ENCODE results near the gene PTTG2.
A peak's percentile ranks its signal among the peaks of the same experiment; 100 is the strongest.
"Not testable (repeated sequence)": the region's sequence is repeated elsewhere in the genome, so short reads cannot be mapped to it uniquely, and the experiment has no call there.

Gene PTTG2

DNA sequence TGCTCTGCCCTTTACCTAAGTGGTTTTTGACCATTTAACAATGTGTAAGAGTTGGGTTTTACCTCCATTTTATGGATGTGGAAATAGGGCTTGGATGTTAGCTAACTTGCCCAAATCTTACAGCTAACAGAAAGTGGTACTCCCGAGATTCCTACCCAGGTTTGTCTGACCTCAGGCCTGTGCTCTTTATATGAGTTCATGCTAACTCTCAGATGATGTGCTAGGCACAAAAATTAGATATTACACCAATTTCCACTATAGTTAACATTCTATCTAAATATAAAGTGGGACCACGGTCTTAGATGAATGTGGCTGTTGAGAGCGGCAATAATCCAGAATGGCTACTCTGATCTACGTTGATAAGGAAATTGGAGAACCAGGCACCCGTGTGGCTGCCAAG, at the start of gene PTTG2:
Gene PTTG2, plus strand, starts transcription at position 301 of the 400 bp plus-strand sequence. Its CDS starts 37 bp downstream, at position 338.
- no peak for DNase-seq

DNA sequence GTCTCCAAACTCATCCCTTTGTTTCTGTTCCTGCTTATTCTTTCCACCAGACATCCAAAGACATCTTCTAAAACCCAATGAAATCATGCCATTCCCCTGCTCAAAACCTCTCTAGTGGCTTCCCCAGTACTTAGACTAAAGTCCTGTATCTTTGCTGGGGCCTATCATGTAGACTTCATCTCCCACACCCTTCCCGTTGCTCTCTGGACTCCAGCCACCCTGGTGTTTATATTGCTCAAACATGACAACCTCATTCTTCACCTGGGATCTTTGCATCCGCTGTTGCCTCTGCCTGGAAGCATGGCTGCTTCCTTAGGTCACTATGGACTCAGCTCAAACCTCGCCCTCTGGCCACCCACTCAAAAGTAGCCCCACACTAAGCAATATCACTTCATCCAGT, 45.7 kb upstream of the PTTG2 start:
- no peak for DNase-seq

- DNase-seq, result peak; percentile 82
Observed at GRCh38 chr4:37917388-37917787, 42.8 kb upstream of the PTTG2 start.

- no peak for DNase-seq
Observed at GRCh38 chr4:37918653-37919052, 41.5 kb upstream of the PTTG2 start.

DNA sequence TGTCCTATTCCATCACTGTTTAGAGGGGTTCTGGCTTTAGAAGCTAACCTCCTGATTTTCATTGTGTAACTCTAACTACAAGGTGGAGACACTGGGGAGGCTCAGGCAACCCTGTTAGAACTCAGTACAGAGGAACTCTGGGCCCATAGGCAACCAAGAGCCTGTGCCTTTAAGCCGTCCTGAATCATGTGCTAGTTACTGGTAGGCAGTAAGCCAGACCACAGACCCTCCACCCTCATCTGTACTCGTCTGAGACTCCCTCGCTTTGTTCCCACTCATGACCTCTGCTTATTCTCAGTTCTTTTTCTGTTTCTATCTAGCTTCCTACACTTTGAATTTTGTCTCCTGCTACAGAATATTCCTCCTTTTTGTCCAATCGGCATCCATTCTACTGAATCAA, 37.9 kb upstream of the PTTG2 start:
- DNase-seq, result no peak

DNA sequence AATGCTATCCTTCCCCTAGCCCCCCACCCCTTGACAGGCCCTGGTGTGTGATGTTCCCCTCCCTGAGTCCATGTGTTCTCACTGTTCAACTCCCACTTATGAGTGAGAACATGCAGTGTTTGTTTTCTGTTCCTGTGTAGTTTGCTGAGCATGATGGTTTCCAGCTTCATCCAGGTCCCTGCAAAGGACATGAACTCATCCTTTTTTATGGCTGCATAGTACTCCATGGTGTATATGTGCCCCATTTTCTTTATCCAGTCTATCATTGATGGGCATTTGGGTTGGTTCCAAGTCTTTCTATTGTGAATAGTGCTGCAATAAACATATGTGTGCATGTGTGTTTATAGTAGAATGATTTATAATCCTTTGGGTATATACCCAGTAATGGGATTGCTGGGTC, 37.1 kb upstream of the PTTG2 start:
- not testable (repeated sequence) for DNase-seq

GRCh38 chr4:37924946-37925345, 35.3 kb upstream of the PTTG2 start:
- DNase-seq, result no peak

GRCh38 chr4:37927434-37927833, 32.8 kb upstream of the PTTG2 start:
- DNase-seq, result no peak

DNA sequence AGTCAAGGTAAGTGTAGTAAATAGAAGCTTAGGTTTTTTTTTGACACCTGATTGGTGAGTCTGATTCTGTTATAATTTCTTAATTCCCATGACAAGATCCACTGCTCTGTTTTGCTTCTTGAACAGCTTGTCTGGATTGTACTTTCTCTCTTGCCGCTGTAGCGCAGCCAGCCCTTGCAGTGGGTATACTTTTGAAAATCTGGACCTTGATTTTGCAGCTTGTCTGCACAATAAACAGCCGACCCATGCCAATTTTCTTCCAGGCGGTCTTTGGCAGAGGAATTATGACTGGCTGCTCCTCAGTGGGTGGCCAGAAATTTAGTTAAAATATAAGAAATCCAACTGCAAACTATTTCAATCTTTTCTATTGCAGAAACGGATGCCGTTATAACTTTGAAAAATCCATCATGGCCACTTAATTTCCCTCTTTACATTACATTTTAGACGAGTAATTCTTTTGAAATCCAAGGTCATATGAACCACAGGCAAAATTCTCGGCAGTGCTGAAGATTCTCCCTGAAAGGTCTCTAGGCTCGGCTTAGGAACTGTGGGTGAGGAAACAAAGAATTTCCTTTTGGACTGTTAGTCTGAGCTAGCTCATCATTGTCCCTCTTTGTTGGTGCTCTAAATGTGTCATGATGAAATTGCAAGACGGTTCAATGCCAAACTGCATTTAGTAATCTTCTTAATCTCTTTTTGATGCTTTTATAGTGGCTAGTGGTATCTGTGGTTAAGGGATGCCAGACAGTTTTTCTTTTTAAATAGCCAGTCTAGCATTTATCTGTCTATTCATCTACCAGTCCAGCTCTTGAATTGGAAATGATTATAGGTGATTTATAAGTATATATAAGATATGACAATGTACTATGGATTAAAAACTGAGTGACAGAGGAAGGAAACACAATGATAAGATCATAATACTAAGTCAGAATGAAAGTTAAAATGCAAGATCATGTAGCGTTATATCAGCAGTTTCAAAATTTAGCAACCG, 31.5 kb upstream of the PTTG2 start:
- no peak for DNase-seq

DNA sequence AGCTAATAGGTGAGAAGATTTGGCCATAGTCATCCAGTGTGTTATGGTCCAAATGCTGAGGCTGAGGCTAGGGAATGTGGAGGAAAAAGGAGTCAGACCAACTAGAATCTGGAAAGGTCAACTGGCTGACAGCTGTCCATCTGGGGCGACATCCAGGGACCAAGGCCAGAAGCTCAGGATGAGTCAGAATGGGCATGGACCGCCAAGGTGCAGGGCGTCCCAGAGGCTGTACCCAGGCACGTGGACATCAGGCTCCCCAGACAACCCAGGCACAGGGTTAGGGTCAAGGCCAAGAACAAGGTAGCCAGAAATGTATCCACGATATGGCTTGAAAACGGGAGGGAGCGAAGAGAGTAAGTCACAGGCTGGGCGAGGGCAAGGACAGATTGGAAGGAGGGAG, 26.1 kb upstream of the PTTG2 start:
- DNase-seq, result no peak

GRCh38 chr4:37934609-37935008, 25.6 kb upstream of the PTTG2 start:
- DNase-seq, result no peak

DNA sequence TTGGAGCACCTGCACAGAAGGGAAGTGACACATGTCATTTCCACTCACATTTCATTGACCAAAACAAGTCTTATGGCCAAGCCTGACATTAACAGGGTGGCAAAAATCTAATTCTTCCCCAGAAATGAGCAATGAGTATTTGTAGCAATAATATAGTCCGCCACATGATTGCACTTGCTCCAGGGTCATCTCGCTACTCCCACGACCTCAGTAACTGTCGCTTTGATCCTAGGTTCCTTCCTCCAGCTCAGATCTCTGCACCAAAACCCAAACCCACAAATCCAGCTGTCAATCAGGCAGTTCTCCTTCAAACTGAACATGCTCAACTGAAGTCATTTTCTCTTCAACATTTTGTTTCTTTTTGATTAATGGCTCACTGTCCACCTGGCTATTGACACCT, 25.2 kb upstream of the PTTG2 start:
- no peak for DNase-seq

- no peak for DNase-seq
Observed at GRCh38 chr4:37936889-37937498, 23.2 kb upstream of the PTTG2 start.

- no peak for DNase-seq
Observed at GRCh38 chr4:37938208-37938607, 22.0 kb upstream of the PTTG2 start.

- DNase-seq, result no peak
Observed at GRCh38 chr4:37946503-37947179, 13.6 kb upstream of the PTTG2 start.

DNA sequence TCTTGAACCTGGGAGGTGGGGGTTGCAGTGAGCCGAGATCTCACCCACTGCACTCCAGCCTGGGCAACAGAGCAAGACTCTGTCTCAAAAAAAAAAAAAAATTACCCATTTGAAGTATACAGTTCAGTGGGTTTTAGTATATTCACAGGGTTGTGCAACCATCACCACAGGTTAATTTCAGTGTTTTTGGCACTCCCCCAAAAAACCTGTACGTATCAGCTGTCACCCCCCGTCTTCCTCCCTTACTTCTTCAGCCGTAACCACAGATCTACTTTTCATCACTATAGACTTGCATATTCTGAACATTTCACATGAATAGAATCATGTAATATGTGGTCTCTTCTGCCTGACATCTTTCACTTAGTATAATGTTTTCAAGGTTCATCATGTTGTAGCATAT, 11.7 kb upstream of the PTTG2 start:
- no peak for DNase-seq

DNA sequence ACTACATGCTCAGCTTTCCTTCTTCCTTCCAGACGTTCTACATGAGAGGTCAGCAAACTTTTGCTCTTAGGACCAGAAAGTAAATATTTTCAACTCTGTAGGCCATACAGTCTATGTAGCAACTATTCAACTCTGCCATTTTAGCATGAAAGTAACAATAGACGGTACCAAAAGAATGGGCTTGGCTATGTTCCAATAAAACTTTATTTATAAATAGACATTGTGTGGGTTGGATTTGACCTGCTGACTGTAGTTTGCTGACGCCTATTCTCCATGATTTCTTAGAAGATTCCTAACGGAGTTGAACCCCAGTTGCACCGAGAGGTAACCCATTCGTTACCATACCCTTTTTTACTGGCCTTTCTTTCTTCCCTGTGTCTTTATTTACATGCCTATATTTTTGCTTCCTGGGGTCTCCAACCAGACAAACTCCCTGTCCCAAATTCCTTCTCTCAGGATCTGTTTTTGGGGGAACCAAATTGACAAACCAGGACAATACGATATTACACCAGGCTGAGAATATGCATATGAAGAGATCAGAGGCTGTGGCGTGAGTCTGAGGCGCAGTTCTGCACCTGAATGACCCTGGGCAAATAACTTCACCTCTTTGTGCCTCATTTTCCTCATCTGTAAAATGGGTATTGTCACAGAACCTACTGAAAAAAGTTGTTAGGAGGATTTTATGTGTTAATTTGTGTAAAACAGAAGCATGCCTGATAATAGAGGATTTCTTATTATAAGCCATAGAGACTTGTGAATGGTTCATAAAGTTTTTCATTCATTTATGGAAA, 10.4 kb upstream of the PTTG2 start:
- DNase-seq, result no peak

DNA sequence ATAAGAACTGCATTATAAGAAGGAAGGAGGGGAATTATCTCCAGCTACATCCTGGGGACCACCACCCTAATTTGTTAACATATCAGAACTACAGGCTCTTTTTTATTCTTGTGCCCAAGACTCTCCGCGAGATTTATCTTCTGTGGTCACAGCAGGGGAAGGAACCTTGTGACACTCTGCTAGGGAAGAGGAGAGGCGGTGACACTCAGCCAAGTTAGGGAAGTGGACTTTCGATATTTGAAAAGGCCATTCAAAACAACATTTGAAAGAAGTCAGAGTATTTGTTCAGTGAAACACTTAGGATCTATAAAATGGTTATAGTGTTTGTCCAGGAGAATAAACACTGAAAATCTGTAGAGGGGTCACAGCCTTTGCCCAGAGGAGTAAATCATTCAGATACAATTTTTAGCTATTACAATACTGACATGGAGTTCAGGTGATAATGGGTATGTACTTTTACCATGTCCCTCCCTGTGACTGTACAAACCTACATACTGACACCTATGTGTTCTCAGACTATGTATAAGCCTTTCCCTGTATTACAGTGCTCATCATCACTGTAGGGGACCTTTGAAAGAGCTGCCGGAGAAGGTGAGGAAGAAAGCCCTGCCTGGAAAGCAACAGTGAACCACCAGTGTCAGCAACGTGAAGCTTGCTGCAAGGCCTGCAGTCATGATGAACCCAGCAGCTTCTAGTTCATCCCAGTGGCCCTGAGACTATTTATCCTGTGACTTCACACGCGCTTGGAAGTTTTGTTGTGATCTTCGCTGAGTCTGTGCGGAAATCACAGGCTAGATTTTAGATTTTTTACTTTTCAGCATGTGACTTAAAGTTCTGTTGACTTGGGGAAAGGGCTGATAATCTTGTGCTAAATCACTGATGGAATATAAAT, 8.5 kb upstream of the PTTG2 start:
- peak; percentile 19 for DNase-seq

DNA sequence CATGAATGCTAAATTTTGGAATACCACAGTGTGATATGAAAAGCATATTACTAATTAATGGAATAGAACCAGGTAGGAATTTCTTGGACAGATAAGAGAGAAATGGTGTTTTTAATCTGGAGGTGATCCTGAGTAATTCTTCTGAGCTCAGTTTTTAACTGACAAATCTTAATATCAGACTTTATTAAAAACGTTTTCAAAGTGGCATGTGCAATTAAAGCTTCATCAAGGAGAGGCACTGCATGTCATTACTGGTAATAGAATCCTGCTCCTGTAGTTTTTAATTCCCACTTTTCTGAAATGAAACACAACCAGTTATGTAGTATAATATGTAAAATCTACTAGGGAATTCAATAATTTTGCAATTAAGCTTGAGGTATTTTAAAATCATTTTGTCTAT, 7.0 kb upstream of the PTTG2 start:
- no peak for DNase-seq

GRCh38 chr4:37953620-37954293, 6.4 kb upstream of the PTTG2 start:
- DNase-seq, result peak; percentile 81

DNA sequence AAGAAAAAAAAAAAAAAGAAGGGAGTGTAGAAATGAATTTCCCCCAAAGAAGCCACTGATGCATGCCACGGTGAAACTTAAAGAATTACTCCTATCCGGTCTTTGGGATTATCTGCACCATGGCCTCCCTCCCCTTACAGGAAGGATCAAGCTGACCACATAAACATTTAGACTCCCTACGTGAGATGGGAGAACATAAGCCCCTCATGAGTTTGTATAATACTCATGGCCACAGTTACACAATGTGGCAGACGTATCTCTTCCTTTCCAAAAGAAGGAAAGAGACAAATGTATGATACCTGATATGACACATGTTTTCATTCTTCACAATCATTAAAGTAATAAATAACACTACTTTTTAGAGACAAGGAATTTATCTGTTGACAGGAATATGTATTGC, 3.3 kb upstream of the PTTG2 start:
- no peak for DNase-seq
